HG03280 (cell line): Measurements from ENCODE around the gene DNAJC7.

Experiments
- ATAC-seq: cut with Tn5 transposase; IDR thresholded peaks from one replicate; pipeline ENCODE4 v1.9.1; 2021; ENCODE audit warnings: mild to moderate bottlenecking, moderate library complexity; ENCODE audit not compliant: unreplicated experiment

DNAJC7 gene, protein sequence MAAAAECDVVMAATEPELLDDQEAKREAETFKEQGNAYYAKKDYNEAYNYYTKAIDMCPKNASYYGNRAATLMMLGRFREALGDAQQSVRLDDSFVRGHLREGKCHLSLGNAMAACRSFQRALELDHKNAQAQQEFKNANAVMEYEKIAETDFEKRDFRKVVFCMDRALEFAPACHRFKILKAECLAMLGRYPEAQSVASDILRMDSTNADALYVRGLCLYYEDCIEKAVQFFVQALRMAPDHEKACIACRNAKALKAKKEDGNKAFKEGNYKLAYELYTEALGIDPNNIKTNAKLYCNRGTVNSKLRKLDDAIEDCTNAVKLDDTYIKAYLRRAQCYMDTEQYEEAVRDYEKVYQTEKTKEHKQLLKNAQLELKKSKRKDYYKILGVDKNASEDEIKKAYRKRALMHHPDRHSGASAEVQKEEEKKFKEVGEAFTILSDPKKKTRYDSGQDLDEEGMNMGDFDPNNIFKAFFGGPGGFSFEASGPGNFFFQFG

DNA sequence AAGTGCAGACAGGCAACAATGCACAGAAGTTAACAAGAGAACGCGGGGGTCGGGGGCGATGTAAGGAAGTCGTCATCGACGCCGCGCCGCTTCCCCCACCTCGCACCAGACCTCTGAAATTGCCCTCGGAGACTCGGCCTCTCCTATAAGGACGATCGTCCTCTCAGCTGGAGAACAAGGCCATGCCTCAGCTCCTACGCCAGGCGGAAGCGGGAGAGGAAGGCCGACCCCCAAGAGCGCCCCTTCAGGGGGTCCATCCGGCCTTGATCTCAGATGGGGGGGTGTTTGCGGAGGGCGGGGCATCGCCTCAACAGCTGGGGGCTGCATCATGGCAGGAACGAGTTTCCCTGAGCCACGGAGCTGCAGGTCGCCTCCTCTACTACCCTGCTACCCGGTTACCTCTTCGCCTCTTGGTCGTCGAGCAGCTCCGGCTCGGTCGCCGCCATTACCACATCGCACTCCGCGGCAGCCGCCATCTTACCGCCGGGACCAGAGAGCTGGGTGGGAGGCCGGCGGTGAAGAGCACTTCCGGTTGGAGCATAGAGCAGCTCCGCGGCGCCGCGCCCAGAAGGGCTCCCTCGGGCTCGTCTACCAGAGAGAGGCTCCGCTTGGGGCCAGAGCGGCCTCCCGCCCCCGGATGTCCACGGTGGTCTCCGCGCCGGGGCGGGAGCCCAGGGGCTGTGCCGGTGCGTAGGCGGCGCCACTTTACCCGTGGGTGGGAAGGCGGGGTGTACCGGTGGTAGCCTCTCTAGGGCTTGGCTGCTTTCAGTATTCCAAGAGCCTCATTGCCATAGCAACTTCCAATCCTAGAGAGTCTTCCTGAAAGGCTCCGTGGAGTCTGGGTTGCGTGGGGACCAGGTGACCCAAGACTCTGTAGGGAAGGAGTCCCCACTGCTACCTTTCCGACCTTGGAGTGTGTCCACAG is at the start of gene DNAJC7:
Gene DNAJC7 (minus strand): TSS at position 499 of the 925 bp plus-strand sequence. CDS start 23 bp downstream, at position 476.
- peak; percentile 75 for ATAC-seq

DNA sequence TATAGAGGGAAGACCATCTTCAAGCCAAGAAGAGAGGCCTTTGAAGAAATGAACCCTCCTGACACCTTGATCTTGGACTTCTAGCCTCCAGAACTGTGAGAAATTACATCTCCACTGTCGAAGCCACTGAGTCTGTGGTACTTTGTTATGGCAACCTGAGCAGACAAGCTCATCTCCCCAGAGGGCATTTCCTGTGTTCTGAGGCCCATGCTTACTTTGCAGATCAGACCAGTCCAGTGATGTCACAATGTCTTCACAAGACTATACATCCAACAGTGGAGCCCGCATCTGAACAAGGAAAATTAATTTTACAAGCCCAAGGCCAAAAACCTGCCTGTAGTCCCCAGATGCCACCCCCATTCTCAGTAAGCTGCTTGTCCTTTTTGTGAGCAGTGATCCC is 48.0 kb upstream of the DNAJC7 start:
- no peak for ATAC-seq

DNA sequence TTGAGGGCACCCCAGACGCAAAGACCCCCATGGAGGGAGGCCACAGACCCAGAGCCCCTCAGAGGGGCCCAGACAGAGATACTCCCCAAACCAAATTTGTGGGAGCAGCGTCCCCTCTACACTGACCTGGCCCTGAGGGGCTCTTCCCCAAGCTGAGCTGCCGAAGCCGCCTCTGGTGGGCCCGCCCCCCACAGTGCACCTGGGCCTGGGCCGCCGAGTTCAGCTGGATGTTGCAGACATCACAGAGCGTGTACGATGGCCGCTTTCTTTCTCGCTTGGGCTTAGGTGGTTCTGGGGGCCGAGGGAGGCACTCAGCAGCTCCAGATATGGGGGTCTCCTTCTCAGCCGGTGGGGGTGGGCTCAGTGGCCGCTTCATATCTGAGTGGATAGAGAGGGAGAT is 45.4 kb upstream of the DNAJC7 start:
- no peak for ATAC-seq

DNA sequence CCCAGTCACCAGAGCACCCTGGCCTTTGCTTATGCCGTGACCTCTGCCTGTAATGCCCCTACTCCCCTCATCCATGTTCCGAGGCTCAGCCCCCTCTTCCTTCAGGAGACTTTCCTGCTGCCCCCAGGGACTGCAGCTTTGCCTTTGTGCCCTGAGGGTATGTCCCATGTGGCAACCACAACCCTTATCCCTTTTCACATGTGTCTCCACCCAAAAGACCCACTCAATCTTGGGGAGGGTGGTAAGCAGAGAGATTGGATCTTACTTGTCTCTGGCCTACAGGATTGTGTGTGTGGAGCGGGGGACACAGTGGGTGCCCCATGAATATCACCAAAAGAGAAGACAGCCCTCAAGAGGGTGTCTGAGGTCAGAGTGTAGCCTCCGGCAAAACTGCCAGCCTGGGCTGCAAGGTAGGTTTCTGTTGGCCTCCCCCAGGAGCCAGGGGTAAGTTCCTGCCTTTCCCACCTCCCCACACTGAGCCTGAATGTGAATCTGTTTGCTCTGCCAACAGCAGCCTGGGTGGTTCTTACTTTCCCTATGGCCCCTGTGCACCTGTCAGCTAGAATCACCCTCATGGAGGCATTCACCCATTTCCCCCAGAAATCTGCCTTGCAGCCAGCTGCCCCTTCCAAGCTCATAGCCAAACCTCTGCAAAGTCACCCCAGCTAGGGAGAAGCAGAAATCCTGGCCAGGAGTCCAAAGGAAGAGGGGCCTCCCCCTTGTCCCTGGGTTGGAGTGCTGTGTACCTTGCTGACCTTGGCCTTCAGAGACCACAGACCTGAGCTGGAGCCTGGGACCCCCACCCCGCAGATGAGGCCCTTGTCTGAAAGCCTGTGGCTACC is 44.6 kb upstream of the DNAJC7 start:
- no peak for ATAC-seq

DNA sequence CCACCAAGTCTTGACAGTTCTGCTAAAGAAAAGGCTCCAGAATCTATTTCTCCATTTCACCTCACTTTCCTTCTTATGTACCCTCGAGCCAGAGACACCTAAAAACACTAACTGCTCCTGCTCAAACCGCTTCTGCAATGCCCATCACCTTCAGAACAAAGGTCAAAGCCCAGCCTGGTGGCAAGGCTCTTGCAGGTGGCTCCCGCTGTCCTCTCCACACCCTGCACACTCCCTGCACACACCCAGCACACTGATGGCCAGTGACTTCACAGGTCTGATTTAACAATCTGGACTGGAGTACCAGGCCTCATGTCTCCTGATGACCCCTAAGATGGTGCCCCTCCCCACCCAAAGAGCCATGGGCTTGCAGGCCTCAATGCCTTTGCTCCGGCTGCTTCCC is 43.0 kb upstream of the DNAJC7 start:
- no peak for ATAC-seq

DNA sequence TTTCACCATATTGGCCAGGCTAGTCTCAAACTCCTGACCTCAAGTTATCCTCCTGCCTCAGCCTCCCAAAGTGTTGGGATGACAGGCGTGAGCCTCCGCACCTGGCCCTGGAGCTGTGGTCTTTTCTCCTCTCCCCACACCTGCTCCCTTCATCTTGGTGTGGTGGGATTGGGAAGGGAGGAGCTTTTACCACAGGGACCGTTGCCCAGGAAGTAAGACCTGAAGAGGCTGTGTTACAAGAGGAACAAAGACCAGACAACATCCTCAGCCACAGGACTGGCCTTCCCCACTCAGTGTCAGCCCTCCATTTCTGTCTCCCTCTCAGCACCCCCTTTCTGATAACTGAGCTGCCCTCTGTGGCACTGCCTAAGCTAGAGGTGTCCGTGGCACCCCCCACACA is 42.6 kb upstream of the DNAJC7 start:
- ATAC-seq, result no peak

DNA sequence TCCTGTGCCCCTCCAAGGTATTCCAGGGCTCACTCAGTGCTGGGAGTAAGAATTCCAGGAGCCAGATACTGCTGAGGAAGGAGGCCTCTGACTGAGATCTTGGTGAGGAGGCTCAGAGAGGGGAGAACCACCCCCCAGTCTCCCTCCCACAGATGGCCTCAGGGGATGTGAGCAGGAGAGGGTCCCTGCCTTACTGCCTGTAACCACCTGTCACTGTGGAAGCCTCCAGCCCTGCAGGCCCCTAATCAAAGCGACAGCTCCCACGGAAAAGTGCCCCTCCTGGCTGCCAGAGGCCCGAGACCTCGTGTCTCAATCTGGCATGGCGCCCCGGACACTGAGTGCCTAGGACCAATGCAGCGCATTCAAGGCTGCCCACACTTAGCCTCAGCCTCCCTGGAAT is 40.8 kb upstream of the DNAJC7 start:
- no peak for ATAC-seq

DNA sequence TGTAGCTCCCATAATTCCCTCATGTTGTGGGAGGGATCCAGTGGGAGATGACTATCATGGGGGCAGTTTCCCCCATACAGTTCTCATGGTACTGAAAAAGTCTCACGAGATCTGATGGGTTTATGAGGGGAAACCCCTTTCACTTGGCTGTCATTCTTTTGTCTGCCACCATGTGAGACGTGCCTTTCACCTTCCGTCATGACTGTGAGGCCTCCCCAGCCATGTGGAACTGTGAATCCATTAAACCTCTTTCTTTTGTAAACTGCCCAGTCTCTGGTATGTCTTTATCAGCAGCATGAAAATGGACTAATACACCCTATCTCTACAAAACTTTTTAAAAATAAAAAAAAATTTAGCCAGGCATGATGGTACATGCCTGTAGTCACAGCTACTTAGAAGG is 39.4 kb upstream of the DNAJC7 start:
- ATAC-seq, result no peak

DNA sequence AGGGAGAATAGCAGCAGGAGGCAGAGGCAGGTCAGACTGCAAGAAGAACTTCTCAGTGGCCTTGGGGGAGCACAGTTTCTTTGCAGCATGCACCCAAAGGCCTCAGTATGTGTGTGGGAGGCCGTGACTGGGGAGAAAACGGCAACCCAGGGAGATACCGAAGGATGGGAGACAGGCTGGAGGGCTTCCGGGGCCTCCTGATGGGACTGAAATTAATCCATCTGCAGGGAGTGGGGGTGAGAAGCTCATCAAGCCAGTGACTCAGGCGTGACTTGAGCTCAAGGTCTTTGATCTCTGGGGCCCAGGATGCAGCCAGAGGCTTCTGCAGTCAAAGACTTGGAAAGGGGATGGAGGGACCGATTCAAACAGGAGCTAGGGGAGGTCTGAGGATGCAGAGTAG is 38.3 kb upstream of the DNAJC7 start:
- ATAC-seq, result no peak

DNA sequence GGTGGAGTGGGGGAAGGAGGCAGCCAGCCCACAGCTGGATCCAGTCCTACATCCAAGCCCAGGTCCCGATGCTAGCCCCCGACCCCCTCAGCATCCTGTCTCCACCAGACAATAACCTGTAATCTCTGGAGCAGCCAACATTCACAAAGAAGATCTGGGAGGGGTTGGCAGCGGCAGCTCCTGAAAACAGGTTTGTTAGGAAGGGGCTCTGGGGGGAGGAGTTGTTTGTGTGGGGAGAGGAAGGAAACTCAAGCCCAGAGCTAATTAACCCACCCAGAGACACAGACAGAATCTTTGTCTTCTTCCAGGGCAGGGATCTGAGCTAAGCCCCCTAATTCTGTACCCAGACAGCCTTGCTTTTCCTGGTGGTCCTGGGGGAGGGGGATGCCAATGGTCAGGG is 37.8 kb upstream of the DNAJC7 start:
- no peak for ATAC-seq

DNA sequence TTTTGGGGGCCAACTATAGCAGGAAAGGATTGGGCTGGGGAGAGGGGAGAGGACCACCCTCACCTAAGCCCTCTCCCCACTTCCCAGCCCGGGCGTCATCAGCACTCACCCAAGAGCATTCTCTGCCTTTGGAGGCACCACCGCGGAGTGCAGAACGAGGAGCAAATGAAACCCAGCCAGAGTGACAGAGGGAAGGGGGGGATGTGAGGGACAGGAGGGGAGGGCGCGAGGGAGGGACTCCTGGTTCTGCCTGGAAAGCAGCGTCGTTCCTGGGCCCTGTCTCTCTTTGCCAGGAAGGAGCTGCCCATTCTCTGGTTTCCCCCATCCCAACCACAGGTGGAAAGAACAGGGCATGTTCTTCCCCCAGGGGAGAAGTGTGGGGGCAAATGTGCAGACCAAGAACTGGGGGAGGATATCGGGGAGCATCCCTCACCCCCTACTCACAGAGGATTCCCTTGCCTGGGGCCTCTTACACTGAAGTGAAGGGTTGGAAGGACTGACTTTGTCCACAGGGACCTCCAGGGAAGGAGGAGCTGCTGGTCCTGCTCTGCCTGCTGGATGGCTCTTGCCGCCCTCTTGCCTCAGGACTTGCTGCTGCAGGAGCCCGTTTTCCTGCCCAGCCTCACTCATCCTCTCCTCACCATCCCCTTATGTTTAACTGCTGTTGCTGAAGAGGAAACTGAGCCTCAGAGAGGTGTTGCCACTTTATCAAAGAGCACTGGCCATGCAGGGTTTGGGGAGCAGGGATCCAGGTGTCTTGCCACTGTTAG is 36.7 kb upstream of the DNAJC7 start:
- no peak for ATAC-seq

DNA sequence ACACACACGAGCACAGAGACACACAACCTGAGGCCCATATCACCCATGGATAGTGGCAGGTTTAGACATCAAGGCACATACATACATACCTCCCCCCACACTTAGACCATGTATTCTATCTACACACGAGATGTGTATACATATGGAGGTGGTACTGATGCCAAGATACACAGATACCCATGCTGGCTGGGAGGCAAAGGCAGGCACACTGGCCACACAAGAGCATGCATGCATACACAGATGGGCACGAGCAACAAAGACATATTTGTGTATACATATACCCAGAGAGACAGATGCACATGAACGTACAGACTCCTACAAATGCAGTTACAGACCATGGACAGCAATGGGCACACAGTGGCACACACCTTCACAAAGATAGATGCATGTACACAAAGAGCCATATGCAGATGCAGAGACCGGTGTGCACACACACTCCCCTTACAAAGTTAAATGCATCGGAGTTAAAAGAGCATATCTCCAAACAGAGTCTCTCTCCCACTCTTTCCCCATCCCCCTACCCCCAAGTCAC is 35.2 kb upstream of the DNAJC7 start:
- ATAC-seq, result no peak

DNA sequence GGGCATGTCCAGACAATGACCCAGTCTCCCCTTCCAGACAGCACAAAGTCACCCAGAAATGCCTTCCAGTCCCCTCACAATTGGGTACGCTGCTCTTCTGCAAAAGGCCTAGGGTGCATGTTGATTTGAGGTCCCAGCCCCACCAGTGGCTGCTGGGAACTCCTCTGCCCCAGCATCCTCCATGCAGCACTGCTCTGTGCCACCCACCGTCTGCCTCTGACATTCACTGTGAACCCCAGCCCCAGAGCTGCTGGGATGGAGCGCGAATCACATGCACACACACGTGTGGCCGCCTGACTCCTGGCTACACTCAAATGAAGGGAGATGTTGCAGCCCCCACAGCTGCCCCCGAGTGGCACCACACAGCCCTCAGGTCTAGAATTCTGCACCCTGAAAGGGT is 34.4 kb upstream of the DNAJC7 start:
- ATAC-seq, result no peak

DNA sequence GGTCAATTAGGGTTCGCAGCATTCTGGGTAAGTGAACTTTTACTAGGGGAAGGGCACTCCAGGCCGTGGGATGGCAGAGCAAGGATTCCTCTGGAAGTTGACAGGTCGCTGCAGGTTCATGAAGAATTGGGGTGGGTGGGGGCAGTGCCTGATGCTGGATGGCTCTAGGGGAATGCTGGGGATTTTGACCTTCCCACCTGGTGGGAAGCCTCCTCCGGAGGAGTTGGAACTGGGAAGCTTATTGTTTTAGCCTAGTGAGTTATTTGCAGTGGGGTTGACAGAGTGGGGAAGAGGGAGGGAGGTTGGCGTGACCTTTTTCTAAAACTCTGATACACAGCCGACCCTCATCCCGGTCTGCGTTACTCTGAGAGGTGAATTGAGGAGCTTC is 33.8 kb upstream of the DNAJC7 start:
- ATAC-seq, result no peak

DNA sequence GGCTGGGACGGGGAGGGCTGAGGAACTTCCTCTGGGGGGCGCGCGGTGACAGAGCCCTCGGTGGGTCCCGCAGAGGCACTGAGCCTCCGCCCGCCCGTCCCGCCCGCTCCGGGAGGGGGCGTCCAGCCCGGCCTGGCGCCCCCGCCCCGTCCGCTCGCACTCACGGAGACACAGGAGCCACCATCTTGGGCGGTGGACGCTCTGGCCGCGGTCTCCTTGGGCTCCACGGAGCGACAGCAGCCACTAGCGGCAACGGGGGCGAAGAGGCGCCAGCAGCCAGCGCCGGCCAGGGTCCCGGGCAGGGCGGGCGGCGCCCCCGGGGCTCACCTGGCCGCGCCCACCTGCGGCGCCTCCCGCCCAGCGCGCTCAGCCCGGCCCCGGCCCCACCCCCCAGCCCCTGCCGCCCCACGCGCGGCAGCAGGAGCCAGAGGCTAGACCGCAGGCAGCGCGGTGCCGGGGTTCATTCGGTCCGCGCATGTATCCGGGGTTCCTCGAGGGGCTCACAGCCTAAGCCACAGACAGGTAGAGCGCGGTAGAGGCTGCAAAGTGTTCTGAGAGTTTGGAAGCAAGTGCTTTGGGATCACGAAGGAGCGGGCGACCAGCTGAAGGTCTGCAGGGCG is 33.3 kb upstream of the DNAJC7 start, which contains the start of gene C17orf113:
Gene C17orf113 (minus strand): TSS at position 209 of the 620 bp plus-strand sequence. CDS start 7,225 bp downstream, outside the sequence.
- ATAC-seq, result no peak

DNA sequence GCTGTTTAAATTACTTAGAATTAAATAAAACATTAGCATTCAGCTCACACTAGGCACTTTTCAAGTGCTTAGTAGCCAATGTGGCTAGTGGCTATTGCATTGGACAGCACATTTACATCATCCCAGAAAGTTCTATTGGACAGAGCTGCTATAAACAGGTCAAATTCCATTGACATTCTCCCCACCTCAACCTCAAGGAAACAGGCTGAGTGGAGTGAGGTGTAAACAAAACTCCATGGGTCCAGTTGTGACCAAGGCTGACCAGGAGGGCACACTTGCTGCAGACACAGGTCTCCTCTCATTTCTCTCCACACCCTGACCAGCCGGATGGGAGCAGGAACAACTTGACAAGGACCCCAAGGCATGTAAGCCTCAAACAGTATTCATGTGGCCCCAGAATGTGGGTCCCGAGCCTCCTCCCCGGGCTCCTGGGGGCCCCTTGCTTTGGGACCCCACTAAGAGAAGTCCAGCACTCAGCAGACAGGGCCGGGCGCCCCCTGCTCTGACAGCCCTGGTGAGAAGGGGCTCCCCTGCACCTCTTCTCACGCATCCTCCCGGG is 32.7 kb upstream of the DNAJC7 start:
- ATAC-seq, result no peak

DNA sequence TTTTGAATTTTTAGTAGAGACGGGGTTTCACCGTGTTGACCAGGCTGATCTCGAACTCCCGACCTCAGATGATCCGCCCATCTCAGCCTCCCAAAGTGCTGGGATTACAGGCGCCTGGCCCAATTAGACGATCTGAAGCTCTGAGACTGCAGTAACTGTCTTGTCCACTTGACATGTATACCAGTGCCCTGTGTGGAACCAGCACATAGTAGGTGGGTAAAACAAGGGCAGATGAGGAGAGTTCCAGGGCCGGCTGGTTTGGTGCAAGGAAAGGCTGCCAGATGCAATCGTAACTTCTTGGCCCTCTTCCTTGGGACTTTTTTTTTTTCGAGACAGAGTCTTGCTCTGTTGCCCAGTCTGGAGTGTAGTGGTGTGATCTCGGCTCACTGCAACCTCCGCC is 30.1 kb upstream of the DNAJC7 start:
- ATAC-seq, result no peak

DNA sequence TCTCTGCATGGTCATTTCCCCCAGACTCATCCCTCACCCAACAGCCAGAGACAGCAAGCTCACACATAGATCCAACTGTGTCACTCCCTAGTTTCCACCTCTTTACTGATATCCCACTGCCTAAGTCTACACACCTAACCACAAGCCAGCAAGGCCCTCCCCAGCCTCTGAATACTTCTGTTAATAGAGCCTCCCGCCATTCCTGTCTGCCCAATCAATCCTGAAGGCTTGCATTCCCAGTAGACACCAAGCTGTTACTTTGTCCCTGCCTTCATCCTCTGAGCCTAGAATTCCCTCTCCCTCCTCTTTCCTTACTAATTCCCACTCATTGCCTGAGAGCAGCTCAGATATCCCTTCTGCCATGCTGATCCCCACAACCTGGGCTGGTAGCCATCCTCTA is 28.5 kb upstream of the DNAJC7 start:
- ATAC-seq, result no peak
